H54 (cell line): ENCODE measurements around the gene GABARAPL1.
A peak's percentile ranks its signal among the peaks of the same experiment; 100 is the strongest.

Source experiments
- DNase-seq: peaks from one replicate; pipeline ENCODE4 v3.0.0; 2011; ENCODE audit warnings: low spot score, mixed read lengths; ENCODE audit not compliant: insufficient read length
- FAIRE-seq: peaks from 3 replicates; lab custom pipeline; 2011; peaks lifted over from hg19 to GRCh38; lab: Jason Lieb, UNC
- POLR2A ChIP-seq: IDR thresholded peaks from 2 replicates; pipeline ENCODE4 v1.6.1; 2011; ENCODE audit warnings: low read depth, mild to moderate bottlenecking, low read length

GABARAPL1 gene

GRCh38 chr12:10212739-10213131 lies at the start of gene GABARAPL1:
TSS of gene GABARAPL1 (plus strand) at chr12:10212877. CDS start at chr12:10213130, 253 bp downstream.
- FAIRE-seq (no peak), DNase-seq (peak; percentile 48)
- no peak for TF ChIP-seq POLR2A

DNA sequence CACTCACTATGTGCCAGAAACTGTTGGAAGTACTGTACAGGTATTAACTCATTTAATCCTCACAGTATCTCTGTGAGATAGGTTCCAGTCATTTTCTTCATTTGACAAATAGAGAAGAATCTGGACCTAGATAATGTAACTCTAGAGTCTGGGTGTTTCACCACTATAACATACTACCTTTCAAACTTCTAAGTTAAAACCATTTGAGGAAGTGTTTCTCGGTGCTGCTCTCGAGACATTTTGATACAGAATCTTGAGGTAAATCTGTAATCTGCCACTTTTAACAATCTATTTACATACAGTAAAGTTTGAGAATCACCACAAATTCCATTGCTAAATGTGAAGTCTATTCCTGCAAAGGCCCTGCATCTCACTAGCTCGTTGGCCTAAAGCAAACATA lies 49.6 kb upstream of the GABARAPL1 start:
- FAIRE-seq (no peak), DNase-seq (no peak)
- no peak for TF ChIP-seq POLR2A

DNA sequence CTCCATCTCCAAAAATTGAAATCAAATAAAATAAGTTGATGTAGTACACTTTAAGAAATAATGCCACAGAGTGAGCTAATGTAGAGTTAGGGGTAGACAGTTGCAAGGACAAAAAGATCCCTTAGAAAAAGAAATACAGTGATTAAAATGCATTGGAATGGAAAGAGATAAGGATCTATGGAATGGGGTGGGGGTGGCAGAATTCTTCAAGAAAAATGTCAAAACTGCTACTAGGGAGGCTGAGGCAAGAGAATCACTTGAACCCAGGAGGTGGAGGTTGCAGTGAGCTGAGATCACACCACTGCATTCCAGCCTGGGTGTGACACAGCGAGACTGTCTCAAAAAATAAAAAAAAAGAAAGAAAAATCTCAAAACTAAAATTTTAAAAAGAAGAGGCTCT lies 47.3 kb upstream of the GABARAPL1 start:
- FAIRE-seq, result no peak

GRCh38 chr12:10167599-10167998 lies 45.1 kb upstream of the GABARAPL1 start:
- no peak for FAIRE-seq
- TF ChIP-seq POLR2A, result no peak
- DNase-seq, result no peak

More for the DNA sequence above, 47.3 kb upstream of the GABARAPL1 start:
- TF ChIP-seq POLR2A, result no peak
- DNase-seq, result no peak

DNA sequence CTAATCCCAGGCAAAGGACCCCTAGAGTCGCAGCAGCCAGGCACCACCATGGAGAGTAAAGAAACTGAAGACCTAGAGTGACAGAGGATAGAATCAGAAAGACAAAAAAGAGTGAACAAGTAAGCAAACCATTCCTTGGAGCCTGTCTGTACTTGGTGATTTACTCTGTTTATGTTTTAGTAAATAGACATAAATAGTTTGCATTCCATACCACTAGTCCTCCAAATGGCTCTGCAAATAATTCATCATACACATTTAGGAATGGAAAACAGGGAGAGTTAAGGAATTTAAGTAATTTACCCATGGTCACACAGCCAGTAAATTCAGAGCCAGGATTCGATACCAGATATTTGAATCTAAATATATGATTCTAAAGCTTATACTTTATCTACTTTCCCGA lies 43.6 kb upstream of the GABARAPL1 start:
- FAIRE-seq (no peak), DNase-seq (no peak)
- no peak for TF ChIP-seq POLR2A

GRCh38 chr12:10170216-10170615 lies 42.5 kb upstream of the GABARAPL1 start:
- FAIRE-seq, result no peak
- no peak for TF ChIP-seq POLR2A
- no peak for DNase-seq

DNA sequence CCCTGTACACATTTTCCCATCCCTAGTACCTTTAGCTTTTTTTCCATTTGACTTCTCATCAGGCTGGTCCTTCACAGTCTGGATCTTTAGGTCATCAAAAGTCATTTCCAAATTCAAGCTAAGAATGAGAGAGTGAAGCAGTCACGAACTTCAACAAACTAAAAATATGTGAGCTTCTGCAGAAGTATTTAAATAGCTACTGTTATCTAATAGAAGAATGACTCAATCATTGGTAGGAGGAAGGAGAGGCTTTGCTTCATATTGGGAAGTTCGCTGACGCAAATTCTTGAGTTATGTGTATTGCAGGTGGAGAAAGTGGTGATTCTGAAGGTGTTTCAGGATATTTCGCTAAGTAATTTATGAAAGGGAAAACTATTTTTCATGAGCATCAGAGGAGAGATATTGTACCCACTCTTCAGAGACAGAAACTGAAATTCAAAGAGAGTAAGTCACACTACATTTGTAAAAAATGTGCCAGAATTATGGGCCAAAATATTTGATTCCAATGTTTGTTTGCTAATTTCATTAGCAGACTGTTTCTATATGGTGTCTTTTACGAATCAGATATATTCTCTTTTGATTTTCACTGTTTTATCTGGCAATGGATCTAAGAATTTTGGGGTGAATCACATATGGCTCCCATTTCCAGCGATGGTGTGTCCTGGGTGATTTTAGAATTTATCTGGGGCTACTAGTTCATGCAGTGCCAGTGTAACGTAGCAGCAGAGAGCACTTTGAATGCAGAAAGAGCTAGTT lies 40.5 kb upstream of the GABARAPL1 start, which contains the start of gene OLR1:
TSS of gene OLR1 (minus strand) at position 160 of the 756 bp plus-strand sequence. CDS start at position 105, 55 bp downstream.
- FAIRE-seq (no peak), DNase-seq (no peak)
- TF ChIP-seq POLR2A, result no peak

DNA sequence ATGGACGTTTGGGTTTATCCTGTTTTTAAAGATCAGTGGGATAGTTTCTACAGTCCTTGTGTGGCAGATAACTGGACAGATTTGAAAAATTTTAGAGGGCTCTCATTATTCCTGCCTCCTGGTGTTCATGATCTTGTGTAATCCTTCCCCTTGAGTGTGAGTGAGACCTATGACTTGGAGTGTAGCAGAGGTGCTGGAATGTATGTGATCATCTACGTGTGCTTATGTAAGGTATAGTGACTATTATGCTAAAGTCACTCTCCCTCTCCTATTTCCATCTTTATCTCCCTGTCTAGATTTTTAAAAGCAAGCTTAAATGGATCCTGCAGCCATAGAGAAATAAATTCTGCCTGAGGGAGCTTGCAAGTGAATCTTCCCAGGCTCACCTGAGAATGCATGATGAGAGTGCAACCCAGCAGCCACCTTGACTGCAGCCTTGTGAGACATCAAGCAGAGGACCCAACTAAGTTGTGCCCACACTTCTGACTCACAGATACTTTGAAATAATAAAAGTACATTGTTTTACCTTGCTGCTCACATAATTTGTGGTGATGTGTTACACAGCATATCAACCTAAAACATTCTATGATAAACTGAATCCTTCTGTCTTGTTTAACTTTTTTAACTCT lies 37.6 kb upstream of the GABARAPL1 start:
- TF ChIP-seq POLR2A, result no peak
- DNase-seq (no peak), FAIRE-seq (no peak)

- DNase-seq (no peak), FAIRE-seq (no peak)
- no peak for TF ChIP-seq POLR2A
Measured at GRCh38 chr12:10175846-10176636, 36.6 kb upstream of the GABARAPL1 start.

DNA sequence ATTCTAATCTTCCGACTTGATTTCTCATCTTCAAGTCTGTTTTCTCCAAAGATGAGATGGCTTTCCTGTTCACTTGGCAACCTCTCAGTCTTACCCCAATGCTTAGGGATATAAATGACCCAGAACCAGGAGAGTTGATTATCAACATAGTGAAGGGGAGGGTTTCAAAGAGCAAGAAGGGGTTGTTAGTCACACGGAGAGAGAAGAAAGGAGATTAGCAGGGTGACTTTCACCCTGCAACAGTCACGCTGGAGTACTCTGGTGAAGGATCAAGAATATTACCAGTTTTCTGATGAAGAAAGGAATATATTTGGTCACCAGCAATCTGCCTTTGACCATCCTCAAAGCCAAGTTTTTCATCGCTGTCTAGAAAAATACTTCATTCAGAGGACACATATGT lies 33.9 kb upstream of the GABARAPL1 start, which contains the start of gene TMEM52B:
TSS of gene TMEM52B (plus strand) at position 212 of the 400 bp plus-strand sequence. CDS start 543 bp downstream, outside the sequence.
- FAIRE-seq, result no peak
- no peak for TF ChIP-seq POLR2A
- no peak for DNase-seq

GRCh38 chr12:10179776-10180181 lies 32.9 kb upstream of the GABARAPL1 start:
- DNase-seq (peak; percentile 18), FAIRE-seq (no peak)
- TF ChIP-seq POLR2A, result no peak

DNA sequence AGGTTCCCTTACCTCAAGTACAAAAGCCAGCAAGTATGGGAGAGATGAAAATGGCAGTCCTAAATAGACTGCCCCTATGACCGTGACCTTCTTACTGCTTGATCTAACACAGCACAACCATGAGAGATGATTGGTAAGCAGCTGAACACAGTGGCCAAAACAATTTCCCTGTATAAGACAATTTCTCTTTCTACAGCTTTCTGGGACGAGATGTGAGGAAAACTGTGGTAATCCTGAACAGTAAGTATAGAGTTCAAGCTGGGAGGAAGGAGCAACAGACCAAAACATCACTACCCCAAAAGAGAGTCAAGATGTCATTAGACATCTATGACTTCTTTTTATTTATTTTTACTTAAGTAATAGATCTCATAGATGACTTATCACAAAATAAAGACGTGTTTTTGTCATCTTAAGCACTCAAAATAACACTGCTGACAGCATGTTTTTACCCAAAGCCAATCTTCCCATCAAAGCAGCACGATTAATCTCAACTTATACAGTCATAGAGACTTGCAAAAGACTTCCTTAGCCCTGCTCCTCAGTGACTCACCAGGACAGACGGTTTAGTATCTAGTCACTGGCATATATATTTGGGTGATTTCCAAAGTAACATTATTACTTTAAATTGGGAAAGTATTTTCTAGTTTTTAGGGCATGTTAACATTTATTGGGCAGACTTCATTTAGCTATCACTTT lies 30.2 kb upstream of the GABARAPL1 start:
- FAIRE-seq (peak; percentile 83), DNase-seq (no peak)
- TF ChIP-seq POLR2A, result no peak

- no peak for FAIRE-seq
- TF ChIP-seq POLR2A, result no peak
- DNase-seq, result no peak
Measured at GRCh38 chr12:10184261-10184843, 28.3 kb upstream of the GABARAPL1 start.
